ENCODE measurements around the gene ZFAND2B.

DNA sequence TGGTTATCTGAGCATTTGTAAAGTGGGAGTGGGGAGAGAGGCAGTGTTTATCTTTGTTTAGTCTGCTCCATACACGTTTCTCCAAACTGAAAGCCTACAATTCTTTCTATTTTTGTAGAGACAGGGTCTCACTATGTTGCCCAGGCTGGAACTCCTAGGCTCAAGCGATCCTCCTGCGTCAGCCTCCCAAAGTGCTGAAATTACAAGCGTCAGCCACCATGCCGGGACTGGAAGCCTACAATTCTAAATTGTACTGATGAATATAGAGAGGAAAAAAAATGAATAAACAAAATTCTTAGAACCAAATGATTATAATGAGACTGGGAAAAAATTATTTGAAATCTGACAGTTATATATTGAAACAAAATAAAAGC lies 1.4 kb upstream of the ZFAND2B start:
- TF ChIP-seq, protein P1, sequence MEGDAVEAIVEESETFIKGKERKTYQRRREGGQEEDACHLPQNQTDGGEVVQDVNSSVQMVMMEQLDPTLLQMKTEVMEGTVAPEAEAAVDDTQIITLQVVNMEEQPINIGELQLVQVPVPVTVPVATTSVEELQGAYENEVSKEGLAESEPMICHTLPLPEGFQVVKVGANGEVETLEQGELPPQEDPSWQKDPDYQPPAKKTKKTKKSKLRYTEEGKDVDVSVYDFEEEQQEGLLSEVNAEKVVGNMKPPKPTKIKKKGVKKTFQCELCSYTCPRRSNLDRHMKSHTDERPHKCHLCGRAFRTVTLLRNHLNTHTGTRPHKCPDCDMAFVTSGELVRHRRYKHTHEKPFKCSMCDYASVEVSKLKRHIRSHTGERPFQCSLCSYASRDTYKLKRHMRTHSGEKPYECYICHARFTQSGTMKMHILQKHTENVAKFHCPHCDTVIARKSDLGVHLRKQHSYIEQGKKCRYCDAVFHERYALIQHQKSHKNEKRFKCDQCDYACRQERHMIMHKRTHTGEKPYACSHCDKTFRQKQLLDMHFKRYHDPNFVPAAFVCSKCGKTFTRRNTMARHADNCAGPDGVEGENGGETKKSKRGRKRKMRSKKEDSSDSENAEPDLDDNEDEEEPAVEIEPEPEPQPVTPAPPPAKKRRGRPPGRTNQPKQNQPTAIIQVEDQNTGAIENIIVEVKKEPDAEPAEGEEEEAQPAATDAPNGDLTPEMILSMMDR (IDR thresholded peaks at IDR 0.05; ENCODE audit: insufficient read depth, low read length, poor library complexity, severe bottlenecking): no peak
- no peak for TF ChIP-seq EZH2phosphoT487 (conservative IDR thresholded peaks at IDR 0.05; ENCODE audit: low read length)

All from SU-DHL-6 (cell line).